PC-9 (cell line): Measurements from ENCODE around the gene CALM1.
"Not testable (repeated sequence)": the region's sequence is repeated elsewhere in the genome, so short reads cannot be mapped to it uniquely, and the experiment has no call there.

Experiments
- CTCF ChIP-seq: fragments of 200-600 bp; sonication (generic); conservative IDR thresholded peaks from 2 replicates; pipeline ENCODE4 v1.6.1; 2017; ENCODE audit warnings: mixed run types, antibody characterized with exemption, mild to moderate bottlenecking, moderate library complexity
- EZH2 ChIP-seq: fragments of 200-600 bp; sonication (generic); IDR thresholded peaks from 2 replicates; pipeline ENCODE4 v1.8.0; 2017; ENCODE audit warnings: antibody characterized with exemption, low read depth

GRCh38 chr14:90394782-90395181 lies 2.0 kb upstream of the CALM1 start:
- not testable (repeated sequence) for TF ChIP-seq CTCF, EZH2
